Trophoblast cell (in vitro differentiated cells and primary cell): ENCODE data around the gene CARHSP1.

Experiments used
- DNase-seq, 2 donors: peaks; one replicate each; pipeline ENCODE4 v3.0.0-alpha.2; 2016
- H2AFZ ChIP-seq: 2 replicates; pipeline ENCODE4 v1.6.1; 2013; ENCODE audit warnings: low read length, moderate library complexity, mild to moderate bottlenecking; ENCODE audit not compliant: insufficient read depth, poor library complexity
- H2AK5ac ChIP-seq: 2 replicates; pipeline ENCODE4 v1.6.1; 2013; ENCODE audit warnings: mild to moderate bottlenecking, low read length
- H2BK120ac ChIP-seq: 2 replicates; pipeline ENCODE4 v1.6.1; 2013; ENCODE audit warnings: low read length, mild to moderate bottlenecking, moderate library complexity; ENCODE audit not compliant: insufficient read depth, poor library complexity
- H2BK12ac ChIP-seq: 2 replicates; pipeline ENCODE4 v1.6.1; 2013; ENCODE audit warnings: mild to moderate bottlenecking, low read length, moderate library complexity
- H2BK5ac ChIP-seq: 2 replicates; pipeline ENCODE4 v1.6.1; 2013; ENCODE audit warnings: low read length, low read depth, moderate library complexity, mild to moderate bottlenecking; ENCODE audit not compliant: poor library complexity
- H3K14ac ChIP-seq: 2 replicates; pipeline ENCODE4 v1.6.1; 2013; ENCODE audit warnings: mild to moderate bottlenecking, low read length
- H3K18ac ChIP-seq: 2 replicates; pipeline ENCODE4 v1.6.1; 2013; ENCODE audit warnings: mild to moderate bottlenecking, low read length
- H3K23ac ChIP-seq: 2 replicates; pipeline ENCODE4 v1.6.1; 2013; ENCODE audit warnings: low read length
- H3K27ac ChIP-seq: 2 replicates; pipeline ENCODE4 v1.5.1; 2013; ENCODE audit warnings: low read depth, mild to moderate bottlenecking, inconsistent platforms, low read length, moderate library complexity
- H3K27me3 ChIP-seq: 2 replicates; pipeline ENCODE4 v1.6.1; 2013; ENCODE audit warnings: inconsistent platforms, mild to moderate bottlenecking, low read length, moderate library complexity; ENCODE audit not compliant: insufficient read depth
- H3K36me3 ChIP-seq, 2 experiments: 1 replicate in 1 of 2; 2 replicates in 1 of 2; pipeline ENCODE4 v1.6.1; 2013; ENCODE audit warnings: low read length in 2 of 2, mild to moderate bottlenecking in 2 of 2, moderate library complexity in 1 of 2; ENCODE audit not compliant: insufficient read depth in 2 of 2, control insufficient read depth in 1 of 2
- H3K4ac ChIP-seq: 2 replicates; pipeline ENCODE4 v1.6.1; 2013; ENCODE audit warnings: low read depth, mild to moderate bottlenecking, low read length, moderate library complexity
- H3K4me1 ChIP-seq, 2 experiments: 1 replicate in 1 of 2; 2 replicates in 1 of 2; pipeline ENCODE4 v1.6.1; 2013; ENCODE audit warnings: low read length in 2 of 2, mild to moderate bottlenecking in 2 of 2, moderate library complexity in 1 of 2; ENCODE audit not compliant: insufficient read depth in 2 of 2, control insufficient read depth in 1 of 2
- H3K4me2 ChIP-seq: 2 replicates; pipeline ENCODE4 v1.6.1; 2013; ENCODE audit warnings: inconsistent platforms, mild to moderate bottlenecking, low read length, moderate library complexity
- H3K4me3 ChIP-seq: 2 replicates; pipeline ENCODE4 v1.5.1; 2013; ENCODE audit warnings: mild to moderate bottlenecking, low read depth, low read length, inconsistent platforms
- H3K79me1 ChIP-seq: one replicate; pipeline ENCODE4 v1.6.1; 2013; ENCODE audit warnings: low read length
- H3K79me2 ChIP-seq: 2 replicates; pipeline ENCODE4 v1.6.1; 2013; ENCODE audit warnings: low read length, mild to moderate bottlenecking; ENCODE audit not compliant: control insufficient read depth, insufficient read depth, poor library complexity
- H3K9ac ChIP-seq: 2 replicates; pipeline ENCODE4 v1.6.1; 2013; ENCODE audit warnings: mild to moderate bottlenecking, low read length
- H3K9me3 ChIP-seq: 2 replicates; pipeline ENCODE4 v1.6.1; 2013; ENCODE audit warnings: low read depth, mild to moderate bottlenecking, control low read depth, inconsistent platforms, low read length; ENCODE audit not compliant: insufficient read depth
- H4K12ac ChIP-seq: 2 replicates; pipeline ENCODE4 v1.6.1; 2013; ENCODE audit warnings: low read depth, mild to moderate bottlenecking, low read length, moderate library complexity
- H4K8ac ChIP-seq: 2 replicates; pipeline ENCODE4 v1.6.1; 2013; ENCODE audit warnings: low read depth, mild to moderate bottlenecking, low read length, moderate library complexity
- H4K91ac ChIP-seq: one replicate; pipeline ENCODE4 v1.6.1; 2013; ENCODE audit warnings: low read depth, mild to moderate bottlenecking, low read length, moderate library complexity
- WGBS: extraction: QIAGEN DNeasy Blood & Tissue Kit; methylation state at CpG from one replicate; pipeline ENCODE4 v1.1.7; 2013; ENCODE audit warnings: missing lambda C conversion rate; ENCODE audit not compliant: insufficient read length, insufficient coverage; ENCODE audit errors: extremely low coverage; 5-methylcytosine and 5-hydroxymethylcytosine counted together

The CARHSP1 gene

GRCh38 chr16:8914098-8914497 lies 45.3 kb upstream of the CARHSP1 start:
- Histone ChIP-seq H2AK5ac (no peak overlapping the region), H2BK5ac (no peak overlapping the region), H3K9ac (no peak overlapping the region), H3K4ac (no peak overlapping the region), H2AFZ (no peak overlapping the region), H3K23ac (no peak overlapping the region), H3K79me2 (no peaks in the 10 kb centered on the region), H3K4me3 (no peak overlapping the region), H3K27me3 (no peaks in the 10 kb centered on the region), H2BK12ac (no peak overlapping the region), H3K27ac (no peak overlapping the region), H3K79me1 (no peaks in the 10 kb centered on the region), H3K36me3 (peaks cover 27 to 40% of the 10 kb centered on the region in 2 experiments), H4K91ac (no peak overlapping the region), H4K8ac (no peak overlapping the region), H3K4me1 (peaks cover 4 to 10% of the 10 kb centered on the region in 2 experiments), H3K18ac (no peak overlapping the region), H4K12ac (no peak overlapping the region), H2BK120ac (no peak overlapping the region), H3K14ac (no peak overlapping the region), H3K4me2 (no peak overlapping the region), H3K9me3 (no peaks in the 10 kb centered on the region)
- DNase-seq = no peak
- no CpG with 5 or more reads among the region's 3 CpGs for WGBS

GRCh38 chr16:8912793-8913192 lies 44.0 kb upstream of the CARHSP1 start:
- Histone ChIP-seq H4K12ac (no peak overlapping the region), H3K14ac (no peak overlapping the region), H2BK12ac (no peak overlapping the region), H3K27me3 (no peaks in the 10 kb centered on the region), H3K9ac (no peak overlapping the region), H4K91ac (no peak overlapping the region), H3K4me1 (peaks cover 4 to 10% of the 10 kb centered on the region in 2 experiments), H2AK5ac (no peak overlapping the region), H2BK120ac (no peak overlapping the region), H3K4me2 (no peak overlapping the region), H3K79me1 (no peaks in the 10 kb centered on the region), H4K8ac (no peak overlapping the region), H3K9me3 (no peaks in the 10 kb centered on the region), H3K18ac (no peak overlapping the region), H3K27ac (no peak overlapping the region), H2AFZ (no peak overlapping the region), H3K36me3 (peaks cover 19 to 36% of the 10 kb centered on the region in 2 experiments), H3K23ac (no peak overlapping the region), H3K79me2 (no peaks in the 10 kb centered on the region), H3K4ac (no peak overlapping the region), H2BK5ac (no peak overlapping the region), H3K4me3 (no peak overlapping the region)
- WGBS = no CpG with 5 or more reads among the region's 4 CpGs
- DNase-seq = no peak

GRCh38 chr16:8910811-8911210 lies 42.0 kb upstream of the CARHSP1 start:
- Histone ChIP-seq H2AFZ (no peak overlapping the region), H3K27me3 (no peaks in the 10 kb centered on the region), H2BK5ac (no peak overlapping the region), H3K79me2 (no peaks in the 10 kb centered on the region), H2BK120ac (no peak overlapping the region), H4K91ac (no peak overlapping the region), H2BK12ac (no peak overlapping the region), H2AK5ac (no peak overlapping the region), H3K18ac (no peak overlapping the region), H3K23ac (no peak overlapping the region), H3K27ac (no peak overlapping the region), H4K12ac (no peak overlapping the region), H3K9ac (no peak overlapping the region), H3K4me2 (no peak overlapping the region), H3K4ac (no peak overlapping the region), H4K8ac (no peak overlapping the region), H3K36me3 (peaks cover 21 to 44% of the 10 kb centered on the region in 2 experiments), H3K9me3 (no peaks in the 10 kb centered on the region), H3K4me1 (peaks cover 4 to 10% of the 10 kb centered on the region in 2 experiments), H3K79me1 (no peaks in the 10 kb centered on the region), H3K14ac (no peak overlapping the region), H3K4me3 (no peak overlapping the region)
- no peak for DNase-seq
- WGBS = no CpG with 5 or more reads among the region's 1 CpG

- no peak overlapping the region for H4K8ac ChIP-seq
- no peak overlapping the region for H2BK120ac ChIP-seq
- no peak overlapping the region for H3K4me3 ChIP-seq
- no peak overlapping the region for H3K9ac ChIP-seq
- no CpG with 5 or more reads among the region's 8 CpGs for WGBS
- no peak overlapping the region for H3K14ac ChIP-seq
- DNase-seq = no peak
- H2AK5ac ChIP-seq = no peak overlapping the region
- no peaks in the 10 kb centered on the region for H3K79me2 ChIP-seq
- no peak overlapping the region for H4K91ac ChIP-seq
- H3K18ac ChIP-seq = no peak overlapping the region
- no peak overlapping the region for H3K4me2 ChIP-seq
- H3K23ac ChIP-seq = no peak overlapping the region
- H3K4ac ChIP-seq = no peak overlapping the region
- H3K9me3 ChIP-seq = peaks cover 1% of the 10 kb centered on the region
- no peaks in the 10 kb centered on the region for H3K79me1 ChIP-seq
- H2BK12ac ChIP-seq = no peak overlapping the region
- H3K4me1 ChIP-seq = peaks cover 4 to 10% of the 10 kb centered on the region in 2 experiments
- peaks cover 25 to 49% of the 10 kb centered on the region in 2 experiments for H3K36me3 ChIP-seq
- H2AFZ ChIP-seq = no peak overlapping the region
- no peak overlapping the region for H2BK5ac ChIP-seq
- no peak overlapping the region for H4K12ac ChIP-seq
- H3K27ac ChIP-seq = no peak overlapping the region
- H3K27me3 ChIP-seq = no peaks in the 10 kb centered on the region
Measured at GRCh38 chr16:8908810-8909468, 40.1 kb upstream of the CARHSP1 start.
